Left cardiac atrium (tissue), 4 donors: Measurements from ENCODE around the gene ZNF398. TPM values are rescaled to one million over a fixed set of nuclear protein-coding genes. Genes with fewer than 3 reads are reported as not detected.
"Not testable (repeated sequence)": the region's sequence is repeated elsewhere in the genome, so short reads cannot be mapped to it uniquely, and the experiment has no call there.

Experiments used
- ATAC-seq, 2 donors: fragments of 200-7000 bp; cut with Tn5 transposase; one replicate each; pipeline ENCODE4 v1.9.1; 2020; ENCODE audit warnings: mild to moderate bottlenecking in 2 of 2, moderate library complexity in 2 of 2
- DNase-seq: peaks from one replicate; pipeline ENCODE4 v3.0.0-alpha.2; 2020
- intact Hi-C, 2 donors: fragments of 100-400 bp; cut with DNase I; formaldehyde crosslinking; loops; one replicate each; pipeline versions ENCODE4 v1.14.1 to v1.15.1; 2022 to 2023
- long read RNA-seq: library from polyadenylated mRNA; unstranded; transcript quantifications from one replicate; pipeline ENCODE4 v2.0.0, GENCODE V29; 2021
- total RNA-seq, 2 donors: library from RNA; stranded (reverse); fragmentation: NEBNext Ultra II Directional; extraction: Animal tissue kit (Norgen Biotek cat#: 25700); gene quantifications; one replicate each; pipeline ENCODE4 v1.2.1, GENCODE V29; 2021
- donor health status: DM: no; HTN: yes; CAD: no.
- donor health status: DM: no; HTN: yes; CAD: no; lungs with severe emphysema.
- donor health status: DM: yes; HTN: yes; CAD: no.
- donor health status: Dilated cardiomyopathy.

ZNF398 gene
- total RNA-seq, result 10 to 100 TPM in 1 of 2 donors, 1 to 10 TPM in 1; 7.3 to 10.7 TPM
- long read RNA-seq, partial matches to known transcripts, result 4 of 5 reads
- long read RNA-seq, other reads (novel, unspliced or antisense), result 1 of 5 reads

- ATAC-seq (peak; percentile 90 to 96), DNase-seq (peak; percentile 82)
- intact Hi-C loops, result loop anchor here in 1 of 2 donors (2.0 kb wide), 1 partner anchor 20 kb away; the partner anchor contains the start of gene ZNF425
These were observed at the start of gene ZNF398 for GRCh38 chr7:149147072-149147751. Gene ZNF398 (plus strand): TSS chr7:149147453. CDS start chr7:149147743, 290 bp downstream.

- DNase-seq, result no peak
- ATAC-seq, result no peak
- intact Hi-C loops, result no loop called here
These were observed 48.2 kb upstream of the ZNF398 start for GRCh38 chr7:149099058-149099457.

- no peak for ATAC-seq
- intact Hi-C loops, result no loop called here
- no peak for DNase-seq
These were observed 46.4 kb upstream of the ZNF398 start for GRCh38 chr7:149100821-149101220.

- DNase-seq, result no peak
- ATAC-seq, result no peak
- intact Hi-C loops, result no loop called here
These were observed 44.6 kb upstream of the ZNF398 start for GRCh38 chr7:149102666-149103065.

- intact Hi-C loops, result no loop called here
- no peak for DNase-seq
- ATAC-seq, result no peak
These were observed 43.8 kb upstream of the ZNF398 start for GRCh38 chr7:149103424-149103823.

- intact Hi-C loops, result no loop called here
- DNase-seq (no peak), ATAC-seq (no peak)
These were observed 43.0 kb upstream of the ZNF398 start for GRCh38 chr7:149104214-149104613.

GRCh38 chr7:149104749-149105148 is 42.5 kb upstream of the ZNF398 start:
- intact Hi-C loops, result no loop called here
- ATAC-seq, result no peak
- no peak for DNase-seq

- intact Hi-C loops, result no loop called here
- ATAC-seq, result no peak
- no peak for DNase-seq
These were observed 37.3 kb upstream of the ZNF398 start for GRCh38 chr7:149109969-149110368.

- no peak for ATAC-seq
- no peak for DNase-seq
- intact Hi-C loops, result no loop called here
These were observed 21.9 kb upstream of the ZNF398 start for GRCh38 chr7:149125189-149125862.

GRCh38 chr7:149125863-149126661 is 21.2 kb upstream of the ZNF398 start, which contains the start of gene ZNF425:
Gene ZNF425 (minus strand): TSS chr7:149126324. CDS start chr7:149126213, 111 bp downstream.
- intact Hi-C loops, result loop anchor here in 1 of 2 donors (1.0 to 2.0 kb wide), 2 partner anchors 21 to 35 kb away; partner anchors contain the start of gene ZNF398
- peak; percentile 94 for DNase-seq
- ATAC-seq, result peak; percentile 94

- DNase-seq (peak; percentile 70), ATAC-seq (peak; percentile 60 to 75)
- intact Hi-C loops, result loop anchor here in 1 of 2 donors (1.0 to 2.0 kb wide), 2 partner anchors 20 to 35 kb away; partner anchors contain the start of gene ZNF398
These were observed 20.5 kb upstream of the ZNF398 start for GRCh38 chr7:149126662-149127266.

GRCh38 chr7:149130572-149131198 is 16.6 kb upstream of the ZNF398 start:
- intact Hi-C loops, result no loop called here
- ATAC-seq, result no peak
- no peak for DNase-seq

GRCh38 chr7:149133028-149133710 is 14.1 kb upstream of the ZNF398 start:
- intact Hi-C loops, result no loop called here
- no peak for ATAC-seq
- DNase-seq, result no peak

GRCh38 chr7:149136118-149136517 is 11.1 kb upstream of the ZNF398 start:
- DNase-seq, result no peak
- no peak for ATAC-seq
- intact Hi-C loops, result no loop called here

GRCh38 chr7:149140831-149141230 is 6.4 kb upstream of the ZNF398 start:
- ATAC-seq (no peak), DNase-seq (no peak)
- intact Hi-C loops, result no loop called here

- ATAC-seq, result no peak
- intact Hi-C loops, result no loop called here
- DNase-seq, result no peak
These were observed 5.4 kb upstream of the ZNF398 start for GRCh38 chr7:149141893-149142292.

GRCh38 chr7:149144436-149144922 is 2.8 kb upstream of the ZNF398 start:
- intact Hi-C loops, ATAC-seq, DNase-seq: not testable (repeated sequence)
